Skeletal muscle tissue (tissue), 4 donors: ENCODE results near the gene SPCS1. TPM values are rescaled to one million over a fixed set of nuclear protein-coding genes. Genes with fewer than 3 reads are reported as not detected.

Source experiments
- H3K27ac ChIP-seq: one replicate; pipeline ENCODE4 v1.7.0; 2013; ENCODE audit warnings: mild to moderate bottlenecking, low read depth, low read length, inconsistent platforms
- H3K27me3 ChIP-seq, 3 donors: one replicate each; pipeline ENCODE4 v1.7.0; 2013; ENCODE audit warnings: low read length in 3 of 3; ENCODE audit not compliant: control insufficient read depth in 3 of 3, insufficient read depth in 3 of 3
- H3K36me3 ChIP-seq, 3 donors: one replicate each; pipeline ENCODE4 v1.7.0; 2013; ENCODE audit warnings: low read length in 3 of 3; ENCODE audit not compliant: control insufficient read depth in 3 of 3, insufficient read depth in 3 of 3
- H3K4me1 ChIP-seq, 3 donors: one replicate each; pipeline ENCODE4 v1.7.0; 2013; ENCODE audit warnings: low read length in 3 of 3, mild to moderate bottlenecking in 3 of 3; ENCODE audit not compliant: control insufficient read depth in 3 of 3, insufficient read depth in 3 of 3
- H3K4me3 ChIP-seq, 3 donors: one replicate each; pipeline ENCODE4 v1.7.0; 2013; ENCODE audit warnings: low read length in 3 of 3
- H3K9ac ChIP-seq, 3 donors: one replicate each; pipeline ENCODE4 v1.7.0; 2013; ENCODE audit warnings: low read length in 3 of 3, mild to moderate bottlenecking in 3 of 3, moderate library complexity in 2 of 3, low read depth in 1 of 3
- H3K9me3 ChIP-seq, 3 donors: one replicate each; pipeline ENCODE4 v1.7.0; 2013; ENCODE audit warnings: low read length in 3 of 3; ENCODE audit not compliant: control insufficient read depth in 3 of 3
- total RNA-seq: library from RNA; depleted of rRNA; stranded (reverse); fragments of >200 nt; gene quantifications from one replicate; pipeline ENCODE4 v1.2.3, GENCODE V29; 2014
- donor health status: Osteomylitis.

The SPCS1 gene
- total RNA-seq, 1 donor from 2014 or later: 43.3 TPM

DNA sequence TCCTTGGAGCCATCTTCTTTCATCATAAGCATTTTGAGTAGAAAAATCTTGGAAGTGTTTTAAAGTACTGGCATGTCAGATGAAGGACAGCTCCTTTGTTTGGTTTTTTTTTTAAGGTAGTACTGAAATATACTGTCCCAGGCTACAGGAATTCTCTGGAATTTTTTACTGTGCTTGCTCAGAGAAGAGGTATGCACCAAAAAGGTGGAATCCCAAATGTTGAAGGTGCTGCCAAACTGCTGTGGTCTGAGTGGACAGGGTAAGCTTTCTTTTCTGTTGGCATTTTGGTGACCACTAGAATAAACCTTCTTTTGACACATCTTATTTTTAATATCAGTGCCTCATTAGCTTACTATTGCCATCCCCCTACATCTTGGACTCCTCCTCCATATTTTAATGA, 12.8 kb upstream of the SPCS1 start:
- H3K27me3 ChIP-seq: no peaks in the 10 kb centered on the region
- H3K4me3 ChIP-seq: no peak overlapping the region
- H3K36me3 ChIP-seq: peaks cover 60 to 87% (median 82%) of the 10 kb centered on the region in 3 donors
- no peaks in the 10 kb centered on the region for H3K4me1 ChIP-seq
- H3K9me3 ChIP-seq: no peaks in the 10 kb centered on the region
- no peak overlapping the region for H3K27ac ChIP-seq
- H3K9ac ChIP-seq: no peak overlapping the region

DNA sequence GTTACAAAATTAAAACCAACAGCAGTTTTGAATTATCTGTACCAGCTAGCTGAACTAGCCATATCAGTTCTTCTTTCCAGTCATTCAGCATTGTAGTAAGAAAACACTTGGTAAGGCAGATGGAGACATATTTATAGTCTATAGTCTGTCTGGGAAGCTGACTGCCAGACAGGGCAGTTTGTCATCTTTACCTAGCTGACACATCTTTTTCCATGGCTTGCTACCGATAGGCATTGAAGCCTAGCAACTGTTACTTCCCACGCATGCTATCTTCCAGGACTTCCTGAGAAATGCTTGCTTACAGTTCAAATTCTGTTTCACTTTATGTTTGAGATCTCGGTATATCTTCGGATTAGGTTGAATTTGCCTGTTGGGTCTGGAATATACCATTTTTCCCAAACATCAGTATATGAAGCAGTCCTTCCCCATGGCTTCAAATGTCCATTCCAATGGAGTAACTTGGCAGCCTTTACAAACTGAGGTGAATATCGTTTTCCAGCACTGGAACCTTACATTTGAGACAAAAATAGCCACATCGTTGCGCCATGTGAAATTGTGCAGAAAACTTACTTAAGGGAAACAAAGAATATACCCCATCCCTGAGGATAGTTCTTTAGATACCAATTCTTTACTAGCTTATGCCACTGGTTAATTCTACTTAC, 11.2 kb upstream of the SPCS1 start:
- Histone ChIP-seq H3K36me3 (peaks cover 44 to 71% (median 70%) of the 10 kb centered on the region in 3 donors), H3K4me1 (no peaks in the 10 kb centered on the region), H3K4me3 (no peak overlapping the region), H3K9me3 (no peaks in the 10 kb centered on the region), H3K9ac (no peak overlapping the region), H3K27ac (no peak overlapping the region), H3K27me3 (no peaks in the 10 kb centered on the region)

DNA sequence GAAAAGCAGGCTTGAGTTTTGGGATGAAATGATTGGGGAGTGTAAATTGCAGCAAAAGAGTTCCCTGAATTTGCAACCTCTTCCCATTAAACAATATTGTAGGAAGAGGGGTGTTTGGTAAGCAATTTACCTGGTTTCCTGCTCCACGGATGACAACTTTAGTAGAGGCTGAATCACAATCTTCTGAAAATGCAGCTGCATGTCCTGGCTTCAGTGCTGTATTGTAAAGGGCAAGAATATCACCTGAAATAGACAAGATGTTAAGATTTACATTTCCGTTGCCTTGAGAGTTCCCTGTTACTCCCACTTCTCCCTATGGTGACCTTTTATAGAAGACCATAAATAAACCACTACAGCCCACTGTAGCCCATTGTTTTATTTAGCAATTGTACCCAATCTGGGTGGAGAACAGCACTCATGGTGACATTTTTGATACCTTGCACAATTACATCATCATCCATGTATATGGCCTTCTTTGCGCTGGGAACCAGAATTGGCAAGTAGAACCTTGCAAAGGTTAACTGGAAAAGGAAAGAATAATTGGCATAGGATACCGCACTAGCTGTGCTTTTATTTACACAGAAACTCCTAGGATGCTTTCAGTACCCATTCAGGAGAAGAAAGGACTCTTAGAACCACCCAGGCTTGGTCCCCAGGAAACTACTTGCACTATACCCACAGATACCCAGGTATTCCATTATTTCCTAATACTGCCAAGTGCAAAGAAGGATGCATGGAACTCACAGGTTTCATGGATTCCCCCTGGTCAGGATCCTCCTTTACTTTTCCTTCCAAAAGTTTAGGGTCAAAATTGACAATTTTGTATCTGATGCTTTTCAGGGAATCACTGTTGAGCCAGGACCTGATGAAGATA, 9.9 kb upstream of the SPCS1 start:
- H3K36me3 ChIP-seq: peaks cover 38 to 68% (median 63%) of the 10 kb centered on the region in 3 donors
- no peak overlapping the region for H3K9ac ChIP-seq

DNA sequence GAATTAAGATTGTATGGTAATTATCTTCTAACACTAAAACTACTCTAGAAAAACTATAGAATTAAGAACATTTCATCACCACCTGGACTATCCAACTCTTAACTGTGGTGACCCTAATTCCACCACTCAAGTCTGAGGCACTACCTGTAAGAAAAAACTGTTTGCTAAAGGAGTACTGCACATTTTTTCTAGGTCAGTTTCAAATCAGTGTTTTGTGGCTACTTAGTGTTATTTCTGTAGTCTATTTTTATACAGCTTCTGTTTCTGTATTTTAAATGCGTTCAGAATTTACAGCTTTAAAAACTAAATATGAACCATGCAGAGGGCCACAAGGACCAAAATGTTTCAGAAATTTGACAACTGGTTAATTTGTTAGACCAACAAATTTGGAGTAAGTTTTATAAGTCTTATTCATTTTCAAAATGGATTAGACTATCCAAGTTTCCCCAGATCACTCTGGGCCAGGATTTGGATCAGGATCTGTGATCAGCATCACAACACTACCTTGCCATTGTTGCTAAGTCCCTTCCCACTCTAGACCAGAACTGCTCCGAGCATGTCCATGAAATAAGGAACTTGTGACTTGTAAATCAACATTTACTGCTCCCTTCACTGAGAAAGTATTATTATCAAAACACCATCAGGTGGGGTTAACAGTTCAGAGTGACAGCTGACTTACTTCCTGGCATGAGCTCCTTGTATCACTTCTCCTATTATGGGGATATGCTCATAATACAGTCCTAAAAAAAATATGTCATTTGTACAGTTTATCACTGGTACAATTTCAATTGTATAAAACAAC, 8.9 kb upstream of the SPCS1 start:
- Histone ChIP-seq H3K4me3 (no peak overlapping the region), H3K9ac (no peak overlapping the region), H3K9me3 (no peaks in the 10 kb centered on the region), H3K36me3 (peaks cover 38 to 60% (median 59%) of the 10 kb centered on the region in 3 donors), H3K27me3 (no peaks in the 10 kb centered on the region), H3K4me1 (peaks cover 0 to 2% (median 0%) of the 10 kb centered on the region in 3 donors), H3K27ac (no peak overlapping the region)

More for the DNA sequence above, 9.9 kb upstream of the SPCS1 start:
- H3K9me3 ChIP-seq: no peaks in the 10 kb centered on the region
- no peaks in the 10 kb centered on the region for H3K27me3 ChIP-seq
- no peak overlapping the region for H3K4me3 ChIP-seq
- H3K27ac ChIP-seq: no peak overlapping the region
- no peaks in the 10 kb centered on the region for H3K4me1 ChIP-seq

DNA sequence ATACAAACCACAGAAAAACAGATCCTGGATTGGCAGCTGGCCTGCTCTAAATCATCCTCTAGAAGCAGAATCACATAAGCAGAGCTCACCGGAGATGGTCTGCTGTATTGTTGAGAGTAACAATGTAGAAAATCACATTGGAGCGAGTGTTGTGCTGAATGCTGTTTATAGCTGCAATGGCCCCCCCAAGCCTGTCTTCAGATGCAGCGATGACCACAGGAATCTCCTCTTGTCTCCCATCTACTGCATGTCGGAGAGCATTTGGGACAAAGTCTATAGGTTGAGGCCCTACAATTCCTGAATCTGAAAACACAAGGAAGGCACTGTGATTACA, 8.3 kb upstream of the SPCS1 start:
- no peak overlapping the region for H3K27ac ChIP-seq
- H3K9me3 ChIP-seq: no peaks in the 10 kb centered on the region
- peaks cover 36 to 58% (median 55%) of the 10 kb centered on the region in 3 donors for H3K36me3 ChIP-seq
- H3K4me3 ChIP-seq: no peak overlapping the region
- peaks cover 0 to 5% (median 0%) of the 10 kb centered on the region in 3 donors for H3K4me1 ChIP-seq
- H3K27me3 ChIP-seq: no peaks in the 10 kb centered on the region
- no peak overlapping the region for H3K9ac ChIP-seq

DNA sequence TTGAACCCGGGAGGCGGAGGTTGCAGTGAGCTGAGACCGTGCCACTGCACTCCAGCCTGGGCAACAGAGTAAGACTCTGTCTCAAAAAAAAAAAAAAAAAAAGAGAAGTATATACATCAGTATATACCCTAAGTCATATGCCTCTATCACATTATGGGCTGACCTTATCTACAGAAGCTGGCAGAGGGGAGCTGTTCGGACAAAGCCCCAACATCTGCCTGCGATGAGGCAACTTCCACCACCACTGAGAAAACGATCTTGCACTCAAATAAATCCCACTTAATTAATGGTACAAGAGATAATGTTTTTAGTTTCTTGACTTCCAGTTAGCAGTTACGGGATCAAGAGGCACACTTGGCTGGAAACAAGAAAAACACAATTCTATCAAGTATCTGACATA, 2.6 kb upstream of the SPCS1 start:
- Histone ChIP-seq H3K4me1 (peaks cover 24 to 39% (median 28%) of the 10 kb centered on the region in 3 donors), H3K36me3 (peaks cover 4 to 16% (median 14%) of the 10 kb centered on the region in 3 donors), H3K9ac (no peak overlapping the region), H3K4me3 (no peak overlapping the region), H3K27me3 (no peaks in the 10 kb centered on the region), H3K27ac (no peak overlapping the region), H3K9me3 (no peaks in the 10 kb centered on the region)

DNA sequence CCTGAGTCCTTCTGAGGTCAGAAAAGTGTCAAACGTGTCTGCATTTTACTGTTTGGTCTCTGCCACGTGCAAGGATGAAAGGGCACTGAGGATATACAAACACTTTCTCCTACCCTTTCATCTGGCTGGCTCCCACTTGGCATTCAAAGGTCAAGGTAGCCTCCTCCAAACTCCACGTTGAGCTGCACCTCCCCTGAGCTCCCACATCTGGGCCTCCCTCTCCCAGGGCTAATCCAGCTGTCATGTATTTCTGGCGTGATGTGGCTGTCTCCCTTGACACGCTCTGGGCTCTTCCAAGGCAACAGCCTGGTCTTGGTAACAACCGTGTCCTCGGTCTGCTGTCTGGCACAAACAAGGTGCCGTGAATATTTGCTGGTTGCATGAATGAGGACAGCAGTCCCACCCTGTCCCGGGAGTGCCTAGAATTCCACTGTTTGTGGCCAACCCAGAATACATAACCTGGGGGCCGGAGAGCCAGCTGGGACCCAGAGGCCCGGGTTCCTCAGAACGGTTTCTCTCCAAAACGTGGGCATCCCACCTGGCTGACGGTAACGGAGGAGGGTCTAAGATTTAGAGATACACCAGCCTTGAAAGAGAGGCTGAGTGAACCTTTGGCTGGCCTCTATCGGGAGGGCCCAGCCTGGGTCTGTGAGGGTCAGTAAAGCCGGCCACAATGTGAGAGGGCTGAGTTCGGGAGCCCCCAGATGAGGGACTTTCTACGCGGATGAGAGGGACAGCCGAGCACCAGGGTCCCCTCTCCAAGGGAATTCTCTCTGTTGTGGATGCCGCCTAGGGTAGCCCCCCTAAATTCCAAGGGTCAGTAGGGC, 1.1 kb upstream of the SPCS1 start:
- Histone ChIP-seq H3K27ac (peak overlapping the region; percentile 79), H3K36me3 (peaks cover 4 to 25% (median 17%) of the 10 kb centered on the region in 3 donors), H3K9ac (peak overlapping the region; percentile 85 to 98 (median 94)), H3K4me3 (peak overlapping the region; percentile 98 to 100 (median 99)), H3K27me3 (no peaks in the 10 kb centered on the region), H3K9me3 (no peaks in the 10 kb centered on the region), H3K4me1 (peaks cover 24 to 39% (median 28%) of the 10 kb centered on the region in 3 donors)

DNA sequence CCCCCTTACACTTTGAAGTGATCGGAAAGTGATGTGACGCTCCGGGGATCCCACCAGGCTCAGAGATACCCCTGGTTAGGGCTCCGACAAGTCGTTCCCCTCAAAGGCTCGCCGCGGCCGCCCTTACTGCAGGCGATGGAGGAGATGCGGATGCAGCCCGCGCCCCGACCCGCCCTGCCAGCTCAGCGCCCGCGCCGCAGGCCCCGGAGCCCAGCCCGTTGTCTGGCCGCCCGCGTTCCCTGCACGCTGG, 543 bp upstream of the SPCS1 start:
- H3K27me3 ChIP-seq: no peaks in the 10 kb centered on the region
- H3K4me1 ChIP-seq: peaks cover 24 to 39% (median 28%) of the 10 kb centered on the region in 3 donors
- H3K27ac ChIP-seq: peak overlapping the region; percentile 79
- no peaks in the 10 kb centered on the region for H3K9me3 ChIP-seq
- peaks cover 4 to 21% (median 17%) of the 10 kb centered on the region in 3 donors for H3K36me3 ChIP-seq
- H3K4me3 ChIP-seq: peak overlapping the region; percentile 98 to 100 (median 99)
- peak overlapping the region; percentile 85 to 98 (median 94) for H3K9ac ChIP-seq

DNA sequence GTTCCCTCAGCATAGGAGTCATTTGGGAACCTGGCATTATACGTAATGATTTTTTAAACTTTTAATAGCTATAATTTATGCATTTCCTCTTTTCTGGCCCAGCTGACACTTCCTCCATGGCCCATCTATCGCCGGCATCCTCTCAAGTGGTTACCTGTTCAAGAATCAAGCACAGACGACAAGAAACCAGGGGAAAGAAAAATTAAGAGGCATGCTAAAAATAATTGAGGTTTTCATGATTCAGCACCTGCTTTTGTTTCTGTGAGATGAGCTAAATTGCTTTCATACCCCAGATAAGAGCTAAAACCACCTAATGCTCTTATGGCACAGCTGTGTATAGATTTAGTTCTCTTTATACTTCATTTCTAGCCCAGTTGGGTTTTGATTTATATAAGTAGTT, 1.7 kb downstream of the SPCS1 start:
- Histone ChIP-seq H3K4me3 (peak overlapping the region in 1 of 3 donors; percentile 15), H3K9me3 (no peaks in the 10 kb centered on the region), H3K9ac (peak overlapping the region in 2 of 3 donors; percentile 32 to 98), H3K27ac (no peak overlapping the region), H3K27me3 (no peaks in the 10 kb centered on the region), H3K4me1 (peaks cover 23 to 39% (median 24%) of the 10 kb centered on the region in 3 donors), H3K36me3 (peaks cover 5 to 27% (median 18%) of the 10 kb centered on the region in 3 donors)
